GM12878 (cell line): ENCODE measurements around the gene SLC6A8.
"Not testable (repeated sequence)": the region's sequence is repeated elsewhere in the genome, so short reads cannot be mapped to it uniquely, and the experiment has no call there.

Experiments
- ATF3 ChIP-seq: IDR thresholded peaks from 2 replicates; pipeline ENCODE4 v1.6.1; 2011; ENCODE audit warnings: low read depth, mild to moderate bottlenecking, low read length, moderate library complexity, borderline replicate concordance; ENCODE audit errors: extremely low read depth
- CBFB ChIP-seq: IDR thresholded peaks from 2 replicates; pipeline ENCODE4 v1.6.1; 2016; ENCODE audit warnings: antibody characterized with exemption, low read depth
- CREM ChIP-seq: IDR thresholded peaks from 2 replicates; pipeline ENCODE4 v1.6.1; 2014; ENCODE audit warnings: antibody characterized with exemption, low read depth
- CTCF ChIP-seq, 3 experiments: IDR thresholded peaks in 2 of 3; conservative IDR thresholded peaks in 1 of 3; 2 replicates each; pipeline ENCODE4 v1.5.1; 2011; ENCODE audit warnings: low read depth in 3 of 3, low read length in 3 of 3, mild to moderate bottlenecking in 3 of 3, control low read depth in 2 of 3, moderate library complexity in 2 of 3, inconsistent platforms in 1 of 3, mixed read lengths in 1 of 3; ENCODE audit not compliant: control insufficient read depth in 2 of 3, insufficient read depth in 1 of 3; ENCODE audit errors: extremely low read depth in 1 of 3
- CUX1 ChIP-seq: IDR thresholded peaks from 2 replicates; pipeline ENCODE4 v1.6.1; 2012; ENCODE audit warnings: improper control_type of control experiment, low read depth, low read length; ENCODE audit not compliant: insufficient replicate concordance
- POLR2A ChIP-seq: IDR thresholded peaks from 2 replicates; pipeline ENCODE4 v1.6.1; 2011; ENCODE audit warnings: low read depth, mild to moderate bottlenecking, low read length
- SRF ChIP-seq, 2 experiments: IDR thresholded peaks; 2 replicates each; pipeline ENCODE4 v1.6.1; 2011; ENCODE audit warnings: low read depth in 2 of 2, low read length in 2 of 2, mild to moderate bottlenecking in 1 of 2, moderate library complexity in 1 of 2
- SUPT20H ChIP-seq: IDR thresholded peaks from 2 replicates; pipeline ENCODE4 v1.6.1; 2011; ENCODE audit warnings: low read depth, mild to moderate bottlenecking, low read length, moderate library complexity, borderline replicate concordance; ENCODE audit not compliant: control insufficient read depth
- TAF1 ChIP-seq: IDR thresholded peaks from 2 replicates; pipeline ENCODE4 v1.6.1; 2011; ENCODE audit warnings: mild to moderate bottlenecking, low read depth, low read length, borderline replicate concordance
- TF ChIP-seq, protein P1 (sequence below): IDR thresholded peaks from 2 replicates; pipeline ENCODE4 v1.6.1; 2011; ENCODE audit warnings: mild to moderate bottlenecking, low read depth, low read length, moderate library complexity; ENCODE audit not compliant: insufficient replicate concordance

- TF ChIP-seq CUX1; CREM; SRF (IDR thresholded peaks at IDR 0.05; ENCODE audit: low read depth in 2 of 2, low read length in 2 of 2); SUPT20H; CBFB; ATF3; POLR2A; TAF1; CTCF (IDR thresholded peaks at IDR 0.05 in 2 of 3, conservative IDR thresholded peaks at IDR 0.05 in 1 of 3; ENCODE audit: control insufficient read depth in 2 of 3, extremely low read depth in 1 of 3, insufficient read depth in 1 of 3, low read depth in 3 of 3, low read length in 3 of 3): not testable (repeated sequence)
- TF ChIP-seq, protein P1, sequence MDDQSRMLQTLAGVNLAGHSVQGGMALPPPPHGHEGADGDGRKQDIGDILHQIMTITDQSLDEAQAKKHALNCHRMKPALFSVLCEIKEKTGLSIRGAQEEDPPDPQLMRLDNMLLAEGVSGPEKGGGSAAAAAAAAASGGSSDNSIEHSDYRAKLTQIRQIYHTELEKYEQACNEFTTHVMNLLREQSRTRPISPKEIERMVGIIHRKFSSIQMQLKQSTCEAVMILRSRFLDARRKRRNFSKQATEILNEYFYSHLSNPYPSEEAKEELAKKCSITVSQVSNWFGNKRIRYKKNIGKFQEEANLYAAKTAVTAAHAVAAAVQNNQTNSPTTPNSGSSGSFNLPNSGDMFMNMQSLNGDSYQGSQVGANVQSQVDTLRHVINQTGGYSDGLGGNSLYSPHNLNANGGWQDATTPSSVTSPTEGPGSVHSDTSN, result not testable (repeated sequence)
These were observed 3.5 kb downstream of the SLC6A8 start for GRCh38 chrX:153691032-153691827.
